ENCODE measurements around the gene PRPF19. TPM values are rescaled to one million over a fixed set of nuclear protein-coding genes. Genes with fewer than 3 reads are reported as not detected.

Gene PRPF19
- total and polyA plus RNA-seq, 2 experiments from 2014 or later: 19.1 to 58.9 TPM

DNA sequence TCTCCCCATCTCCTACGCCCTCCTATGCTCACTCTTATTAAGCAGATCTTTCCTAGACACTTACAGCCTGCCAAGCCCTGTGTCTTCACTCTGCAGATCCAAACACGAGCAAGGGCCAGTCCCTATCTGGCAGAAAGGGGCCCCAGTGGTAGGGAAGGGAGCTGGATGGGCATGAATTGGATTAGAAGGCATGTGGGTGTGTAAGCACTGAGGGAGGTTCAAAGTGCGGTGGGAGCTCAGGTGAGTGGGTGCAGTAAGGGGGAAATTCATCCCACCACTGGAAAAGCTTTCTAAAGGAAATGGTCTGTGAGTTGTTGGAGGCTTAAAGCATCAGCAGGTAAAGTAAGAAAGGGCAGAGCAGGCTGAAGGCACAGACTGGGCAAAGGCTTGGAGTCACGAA lies 23.4 kb upstream of the PRPF19 start:
- Histone ChIP-seq H3K4me1 (ENCODE audit: insufficient read depth) (peaks cover 9% of the 10 kb centered on the region; the same call in 1 of the 2 replicates), H2AFZ (no peak overlapping the region), H3K9me2 (ENCODE audit: insufficient read depth) (no peaks in the 10 kb centered on the region), H3K4me3 (no peak overlapping the region), H3K9ac (no peak overlapping the region), H3K36me3 (ENCODE audit: low read depth) (no peaks in the 10 kb centered on the region), H3K27ac (no peak overlapping the region), H4K20me1 (ENCODE audit: insufficient read depth) (no peaks in the 10 kb centered on the region), H3K79me2 (ENCODE audit: insufficient read depth) (no peaks in the 10 kb centered on the region), H3K27me3 (replicated peaks; ENCODE audit: insufficient read depth) (no peaks in the 10 kb centered on the region), H3F3A (ENCODE audit: insufficient read depth) (no peaks in the 10 kb centered on the region), H3K9me3 (ENCODE audit: low read depth) (no peaks in the 10 kb centered on the region), H3K4me2 (ENCODE audit: unreplicated experiment) (no peak overlapping the region)
- in situ Hi-C loops (cut with MboI): no loop called here
- no peak for DNase-seq
- 80 to 82% methylated on average over 4 of the region's 4 CpGs for WGBS, 2 experiments (ENCODE audit: low coverage in 1 of 2, low lambda C conversion rate in 2 of 2, missing lambda C conversion rate in 2 of 2)
- TF ChIP-seq EZH2 (IDR thresholded peaks at IDR 0.05; ENCODE audit: insufficient read depth, poor library complexity, severe bottlenecking): no peak
- no peak for TF ChIP-seq EZH2phosphoT487 (IDR thresholded peaks at IDR 0.05; ENCODE audit: insufficient read depth, low read depth)

DNA sequence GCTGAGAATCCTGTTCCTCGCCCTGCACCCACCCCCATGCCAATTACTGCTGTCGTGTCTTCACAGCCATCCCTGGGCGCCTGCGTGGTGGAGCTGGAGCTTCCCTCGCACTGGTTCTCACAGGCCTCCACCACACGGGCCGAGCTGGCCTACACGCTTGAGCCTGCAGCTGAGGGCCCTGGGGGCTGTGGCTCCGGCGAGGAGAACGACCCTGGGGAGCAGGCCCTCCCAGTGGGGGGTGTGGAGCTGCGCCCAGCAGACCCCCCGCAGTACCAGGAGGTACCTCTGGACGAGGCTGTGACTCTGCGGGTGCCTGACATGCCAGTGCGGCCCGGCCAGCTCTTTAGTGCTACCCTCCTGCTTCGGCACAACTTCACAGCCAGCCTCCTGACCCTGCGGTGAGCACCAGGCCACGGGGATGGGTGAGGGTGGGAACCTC lies 22.2 kb upstream of the PRPF19 start:
- H3K36me3 ChIP-seq (ENCODE audit: low read depth): no peaks in the 10 kb centered on the region
- H3K79me2 ChIP-seq (ENCODE audit: insufficient read depth): no peaks in the 10 kb centered on the region
- H4K20me1 ChIP-seq (ENCODE audit: insufficient read depth): no peaks in the 10 kb centered on the region
- in situ Hi-C loops (cut with MboI): no loop called here
- peaks cover 9% of the 10 kb centered on the region; the same call in 1 of the 2 replicates for H3K4me1 ChIP-seq (ENCODE audit: insufficient read depth)
- no peak overlapping the region for H3K4me2 ChIP-seq (ENCODE audit: unreplicated experiment)
- H3F3A ChIP-seq (ENCODE audit: insufficient read depth): no peaks in the 10 kb centered on the region
- 90% methylated on average over 20 of the region's 20 CpGs for WGBS, 2 experiments (ENCODE audit: low coverage in 1 of 2, low lambda C conversion rate in 2 of 2, missing lambda C conversion rate in 2 of 2)
- no peaks in the 10 kb centered on the region for H3K27me3 ChIP-seq (replicated peaks; ENCODE audit: insufficient read depth)
- DNase-seq: no peak
- no peak for TF ChIP-seq EZH2phosphoT487 (IDR thresholded peaks at IDR 0.05; ENCODE audit: insufficient read depth, low read depth)
- TF ChIP-seq EZH2 (IDR thresholded peaks at IDR 0.05; ENCODE audit: insufficient read depth, poor library complexity, severe bottlenecking): no peak
- H3K9me2 ChIP-seq (ENCODE audit: insufficient read depth): no peaks in the 10 kb centered on the region
- no peak overlapping the region for H3K4me3 ChIP-seq
- no peaks in the 10 kb centered on the region for H3K9me3 ChIP-seq (ENCODE audit: low read depth)
- H3K27ac ChIP-seq: no peak overlapping the region
- no peak overlapping the region for H3K9ac ChIP-seq
- no peak overlapping the region for H2AFZ ChIP-seq

- in situ Hi-C loops (cut with MboI): no loop called here
- no peaks in the 10 kb centered on the region for H4K20me1 ChIP-seq (ENCODE audit: insufficient read depth)
- no peak overlapping the region for H3K27ac ChIP-seq
- H3K27me3 ChIP-seq (replicated peaks; ENCODE audit: insufficient read depth): no peaks in the 10 kb centered on the region
- no peaks in the 10 kb centered on the region for H3K9me2 ChIP-seq (ENCODE audit: insufficient read depth)
- no peak overlapping the region for H3K4me2 ChIP-seq (ENCODE audit: unreplicated experiment)
- H3F3A ChIP-seq (ENCODE audit: insufficient read depth): no peaks in the 10 kb centered on the region
- WGBS, 2 experiments (ENCODE audit: low coverage in 1 of 2, low lambda C conversion rate in 2 of 2, missing lambda C conversion rate in 2 of 2): 85 to 88% methylated on average over 16 of the region's 16 CpGs
- H3K9me3 ChIP-seq (ENCODE audit: low read depth): no peaks in the 10 kb centered on the region
- H2AFZ ChIP-seq: no peak overlapping the region
- no peak for DNase-seq
- peaks cover 9% of the 10 kb centered on the region; the same call in 1 of the 2 replicates for H3K4me1 ChIP-seq (ENCODE audit: insufficient read depth)
- H3K36me3 ChIP-seq (ENCODE audit: low read depth): no peaks in the 10 kb centered on the region
- no peak for TF ChIP-seq EZH2 (IDR thresholded peaks at IDR 0.05; ENCODE audit: insufficient read depth, poor library complexity, severe bottlenecking)
- no peak for TF ChIP-seq EZH2phosphoT487 (IDR thresholded peaks at IDR 0.05; ENCODE audit: insufficient read depth, low read depth)
- no peaks in the 10 kb centered on the region for H3K79me2 ChIP-seq (ENCODE audit: insufficient read depth)
- no peak overlapping the region for H3K4me3 ChIP-seq
- no peak overlapping the region for H3K9ac ChIP-seq
These were observed 21.2 kb upstream of the PRPF19 start for GRCh38 chr11:60927600-60927999.

DNA sequence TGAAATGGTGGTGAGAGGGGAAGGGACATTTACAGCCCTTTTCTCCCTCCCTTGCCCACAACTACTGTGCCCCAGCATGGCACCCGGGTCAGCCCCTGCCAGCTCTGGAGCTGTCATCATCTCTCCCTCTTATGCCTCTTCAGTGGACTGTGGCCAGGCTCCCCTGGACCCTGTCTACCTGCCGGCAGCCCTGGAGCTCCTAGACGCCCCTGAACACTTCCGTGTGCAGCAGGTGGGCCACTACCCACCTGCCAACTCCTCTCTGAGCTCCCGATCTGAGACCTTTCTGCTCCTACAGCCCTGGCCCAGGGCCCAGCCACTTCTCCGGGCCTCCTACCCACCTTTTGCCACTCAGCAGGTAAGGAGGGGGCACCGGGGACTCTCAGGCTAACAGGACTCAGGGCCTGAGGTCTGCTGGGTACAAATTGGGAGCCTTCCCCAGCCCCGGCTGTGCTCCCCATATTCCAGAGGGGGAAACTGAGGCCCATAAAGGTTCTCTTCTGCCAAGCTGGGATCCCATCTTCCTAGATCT lies 20.7 kb upstream of the PRPF19 start:
- Histone ChIP-seq H3K79me2 (ENCODE audit: insufficient read depth) (no peaks in the 10 kb centered on the region), H3K4me2 (ENCODE audit: unreplicated experiment) (no peak overlapping the region), H3K9me3 (ENCODE audit: low read depth) (no peaks in the 10 kb centered on the region), H3K36me3 (ENCODE audit: low read depth) (no peaks in the 10 kb centered on the region), H2AFZ (no peak overlapping the region), H3K9ac (no peak overlapping the region), H3F3A (ENCODE audit: insufficient read depth) (no peaks in the 10 kb centered on the region), H3K27ac (no peak overlapping the region), H3K4me1 (ENCODE audit: insufficient read depth) (peaks cover 9% of the 10 kb centered on the region; the same call in 1 of the 2 replicates), H4K20me1 (ENCODE audit: insufficient read depth) (no peaks in the 10 kb centered on the region), H3K4me3 (no peak overlapping the region), H3K27me3 (replicated peaks; ENCODE audit: insufficient read depth) (no peaks in the 10 kb centered on the region), H3K9me2 (ENCODE audit: insufficient read depth) (no peaks in the 10 kb centered on the region)
- WGBS, 2 experiments (ENCODE audit: low coverage in 1 of 2, low lambda C conversion rate in 2 of 2, missing lambda C conversion rate in 2 of 2): 81 to 93% methylated on average over 5 to 8 of the region's 8 CpGs
- no peak for DNase-seq
- TF ChIP-seq EZH2phosphoT487 (IDR thresholded peaks at IDR 0.05; ENCODE audit: insufficient read depth, low read depth) (no peak), EZH2 (IDR thresholded peaks at IDR 0.05; ENCODE audit: insufficient read depth, poor library complexity, severe bottlenecking) (no peak)
- in situ Hi-C loops (cut with MboI): no loop called here

Data from GM23248 (cell line).